ENCODE data around the gene CDH4. TPM values are rescaled to one million over a fixed set of nuclear protein-coding genes. Genes with fewer than 3 reads are reported as not detected.

CDH4 gene
- total RNA-seq, 1 experiment from 2014 or later = 25.0 TPM

DNA sequence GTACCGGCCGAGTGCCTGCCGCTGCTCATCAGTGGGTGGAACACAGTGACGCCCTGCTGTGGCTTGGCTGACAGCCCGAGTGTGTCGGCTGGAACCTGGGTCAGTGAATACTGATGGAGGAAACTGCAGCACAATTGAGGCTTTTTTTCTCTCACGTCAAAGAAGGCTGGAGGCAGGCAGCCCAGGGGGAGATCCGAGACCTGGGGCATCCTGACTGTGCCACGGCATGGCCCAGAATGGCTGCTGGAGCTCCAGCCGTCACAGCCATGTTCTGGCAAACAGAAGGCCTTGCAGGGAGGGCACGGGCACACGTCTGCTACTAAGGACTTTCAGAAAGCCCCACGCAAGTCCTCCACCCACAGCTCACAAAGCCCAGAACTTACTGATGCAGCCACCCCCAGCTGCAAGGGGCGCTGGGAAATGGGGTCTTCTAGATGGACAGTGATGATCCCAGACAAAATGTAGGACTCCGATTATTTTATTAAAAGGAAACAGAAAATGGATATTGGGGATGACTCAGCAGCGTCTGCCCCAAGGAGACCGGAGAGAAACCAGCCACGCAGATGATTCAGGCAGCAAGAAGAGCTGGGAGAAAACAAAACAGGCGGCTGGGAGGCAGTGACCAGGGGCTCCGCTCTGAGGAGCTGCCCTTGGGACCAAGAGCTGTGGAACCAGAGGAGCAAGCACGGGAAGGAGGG is 673.6 kb downstream of the CDH4 start:
- POLR2A ChIA-PET = interaction anchor here (1.1 kb wide), 1 partner anchor 9 kb away, joined by 3 read pairs; no protein-coding TSS in a partner anchor
- Mint-ChIP-seq H3K4me1 (ENCODE audit: insufficient read depth, unreplicated experiment) (peaks cover 9% of the 10 kb centered on the region), H3K4me3 (ENCODE audit: unreplicated experiment) (peak overlapping the region; percentile 41), H3K27me3 (ENCODE audit: insufficient read depth, unreplicated experiment) (no peaks in the 10 kb centered on the region), H3K36me3 (ENCODE audit: insufficient read depth, unreplicated experiment) (no peaks in the 10 kb centered on the region), H3K27ac (ENCODE audit: low read depth, unreplicated experiment) (no peak overlapping the region), H3K9me3 (ENCODE audit: unreplicated experiment) (no peaks in the 10 kb centered on the region)
- peak; percentile 72 for DNase-seq (ENCODE audit: unreplicated experiment)
- TF ChIP-seq, protein P1, sequence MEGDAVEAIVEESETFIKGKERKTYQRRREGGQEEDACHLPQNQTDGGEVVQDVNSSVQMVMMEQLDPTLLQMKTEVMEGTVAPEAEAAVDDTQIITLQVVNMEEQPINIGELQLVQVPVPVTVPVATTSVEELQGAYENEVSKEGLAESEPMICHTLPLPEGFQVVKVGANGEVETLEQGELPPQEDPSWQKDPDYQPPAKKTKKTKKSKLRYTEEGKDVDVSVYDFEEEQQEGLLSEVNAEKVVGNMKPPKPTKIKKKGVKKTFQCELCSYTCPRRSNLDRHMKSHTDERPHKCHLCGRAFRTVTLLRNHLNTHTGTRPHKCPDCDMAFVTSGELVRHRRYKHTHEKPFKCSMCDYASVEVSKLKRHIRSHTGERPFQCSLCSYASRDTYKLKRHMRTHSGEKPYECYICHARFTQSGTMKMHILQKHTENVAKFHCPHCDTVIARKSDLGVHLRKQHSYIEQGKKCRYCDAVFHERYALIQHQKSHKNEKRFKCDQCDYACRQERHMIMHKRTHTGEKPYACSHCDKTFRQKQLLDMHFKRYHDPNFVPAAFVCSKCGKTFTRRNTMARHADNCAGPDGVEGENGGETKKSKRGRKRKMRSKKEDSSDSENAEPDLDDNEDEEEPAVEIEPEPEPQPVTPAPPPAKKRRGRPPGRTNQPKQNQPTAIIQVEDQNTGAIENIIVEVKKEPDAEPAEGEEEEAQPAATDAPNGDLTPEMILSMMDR (IDR thresholded peaks at IDR 0.05; ENCODE audit: unreplicated experiment) = no peak
- CTCF ChIA-PET = interaction anchor here (0.6 kb wide), 3 partner anchors 168 to 1047 kb away, joined by 3 to 4 read pairs (median 4); no protein-coding TSS in a partner anchor
- intact Hi-C loops (cut with micrococcal nuclease) = no loop called here
- no TSS peak for BruUV-seq (replicated peaks)

DNA sequence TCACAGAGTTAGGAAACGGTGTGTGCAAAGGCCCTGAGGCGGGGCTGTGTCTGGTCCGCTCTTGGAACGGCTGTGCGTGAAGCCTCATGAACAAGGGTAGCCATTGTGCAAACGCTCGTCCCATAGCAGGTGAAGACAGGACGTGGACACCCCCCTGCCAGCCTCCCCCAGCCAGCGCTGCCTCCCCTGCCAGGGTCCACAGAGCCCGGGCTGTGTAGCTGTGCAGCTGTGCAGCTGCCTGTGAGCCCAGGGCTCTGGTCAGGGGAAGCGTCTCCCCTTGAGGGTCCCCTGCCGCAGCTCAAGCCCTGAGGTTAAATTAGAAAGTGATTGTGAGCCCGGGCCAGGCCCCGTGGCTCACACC is 674.2 kb downstream of the CDH4 start:
- Mint-ChIP-seq H3K4me1 (ENCODE audit: insufficient read depth, unreplicated experiment) (peaks cover 9% of the 10 kb centered on the region), H3K27me3 (ENCODE audit: insufficient read depth, unreplicated experiment) (no peaks in the 10 kb centered on the region), H3K36me3 (ENCODE audit: insufficient read depth, unreplicated experiment) (no peaks in the 10 kb centered on the region), H3K4me3 (ENCODE audit: unreplicated experiment) (no peak overlapping the region), H3K9me3 (ENCODE audit: unreplicated experiment) (no peaks in the 10 kb centered on the region), H3K27ac (ENCODE audit: low read depth, unreplicated experiment) (no peak overlapping the region)
- no peak for DNase-seq (ENCODE audit: unreplicated experiment)
- ChIA-PET CTCF (interaction anchor here (0.6 kb wide), 3 partner anchors 19 to 1046 kb away, joined by 3 to 4 read pairs (median 4); no protein-coding TSS in a partner anchor), POLR2A (interaction anchor here (0.5 to 1.1 kb wide), 2 partner anchors 9 to 36 kb away, joined by 3 read pairs; no protein-coding TSS in a partner anchor)
- intact Hi-C loops (cut with micrococcal nuclease) = no loop called here
- TF ChIP-seq, protein P1 (IDR thresholded peaks at IDR 0.05; ENCODE audit: unreplicated experiment) = no peak
- no TSS peak for BruUV-seq (replicated peaks)

DNA sequence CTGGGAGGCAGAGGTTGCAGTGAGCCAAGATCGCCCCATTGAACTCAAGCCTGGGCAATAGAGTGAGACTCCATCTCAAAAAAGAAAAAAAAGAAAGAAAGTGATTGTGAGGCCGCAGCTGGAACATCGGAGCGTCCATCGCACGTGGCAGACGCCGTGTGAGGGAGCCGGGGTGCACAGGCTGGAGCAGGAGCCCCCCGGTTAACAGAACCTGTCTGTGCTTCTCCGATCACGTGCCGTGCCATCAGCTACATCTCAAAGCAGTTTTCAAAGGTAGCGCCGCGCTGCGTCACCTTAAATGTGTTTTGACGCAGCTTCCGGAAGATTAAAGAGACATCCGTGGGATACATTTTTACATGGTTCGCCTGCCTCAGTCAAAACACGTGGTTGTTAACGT is 674.7 kb downstream of the CDH4 start:
- Mint-ChIP-seq H3K27me3 (ENCODE audit: insufficient read depth, unreplicated experiment) (no peaks in the 10 kb centered on the region), H3K36me3 (ENCODE audit: insufficient read depth, unreplicated experiment) (no peaks in the 10 kb centered on the region), H3K4me1 (ENCODE audit: insufficient read depth, unreplicated experiment) (peaks cover 9% of the 10 kb centered on the region), H3K27ac (ENCODE audit: low read depth, unreplicated experiment) (no peak overlapping the region), H3K4me3 (ENCODE audit: unreplicated experiment) (no peak overlapping the region), H3K9me3 (ENCODE audit: unreplicated experiment) (no peaks in the 10 kb centered on the region)
- CTCF ChIA-PET = interaction anchor here (0.6 kb wide), 2 partner anchors 19 to 31 kb away, joined by 3 to 4 read pairs; no protein-coding TSS in a partner anchor
- POLR2A ChIA-PET = interaction anchor here (0.5 kb wide), 1 partner anchor 36 kb away, joined by 3 read pairs; no protein-coding TSS in a partner anchor
- TF ChIP-seq, protein P1 (IDR thresholded peaks at IDR 0.05; ENCODE audit: unreplicated experiment) = no peak
- no peak for DNase-seq (ENCODE audit: unreplicated experiment)
- intact Hi-C loops (cut with micrococcal nuclease) = no loop called here
- BruUV-seq (replicated peaks) = no TSS peak

DNA sequence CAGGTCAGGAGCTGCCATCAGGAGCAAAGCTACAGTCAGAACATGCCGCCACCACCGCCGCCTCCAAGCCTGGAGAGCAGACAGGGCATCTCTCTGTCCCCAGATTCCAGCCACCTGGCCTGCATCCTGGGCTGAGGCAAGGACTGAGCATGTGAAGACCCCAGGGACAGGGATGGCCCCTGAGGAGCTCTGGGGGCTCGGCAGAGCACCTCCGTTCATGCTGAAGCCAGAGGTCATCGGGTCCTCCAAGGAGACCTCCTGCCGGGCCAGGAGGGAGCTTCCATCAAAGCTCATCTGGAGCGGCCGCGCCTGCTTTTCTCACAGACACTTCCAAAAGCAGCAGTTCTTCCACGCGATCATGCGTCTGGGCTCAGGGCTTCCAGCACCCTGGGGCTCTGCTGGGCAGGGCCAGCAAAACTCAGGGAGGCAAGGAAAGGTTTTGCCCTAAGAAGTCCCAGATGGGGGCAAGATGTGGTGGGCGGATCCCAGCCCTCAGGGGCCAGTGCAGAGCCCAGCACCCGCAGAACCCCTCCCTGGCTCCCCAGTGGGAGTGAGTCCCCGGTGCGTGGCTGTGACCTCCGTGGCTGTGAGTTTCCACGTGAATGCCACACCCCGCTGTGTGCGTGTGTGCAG is 675.2 kb downstream of the CDH4 start:
- CTCF ChIA-PET = interaction anchor here (0.6 kb wide), 2 partner anchors 32 to 850 kb away, joined by 3 read pairs; no protein-coding TSS in a partner anchor
- Mint-ChIP-seq H3K4me3 (ENCODE audit: unreplicated experiment) (no peak overlapping the region), H3K9me3 (ENCODE audit: unreplicated experiment) (no peaks in the 10 kb centered on the region), H3K27ac (ENCODE audit: low read depth, unreplicated experiment) (no peak overlapping the region), H3K36me3 (ENCODE audit: insufficient read depth, unreplicated experiment) (peaks cover 5% of the 10 kb centered on the region), H3K4me1 (ENCODE audit: insufficient read depth, unreplicated experiment) (peaks cover 9% of the 10 kb centered on the region), H3K27me3 (ENCODE audit: insufficient read depth, unreplicated experiment) (no peaks in the 10 kb centered on the region)
- BruUV-seq (replicated peaks) = no TSS peak
- no peak for DNase-seq (ENCODE audit: unreplicated experiment)
- TF ChIP-seq, protein P1 (IDR thresholded peaks at IDR 0.05; ENCODE audit: unreplicated experiment) = no peak
- intact Hi-C loops (cut with micrococcal nuclease) = no loop called here
- POLR2A ChIA-PET = interaction anchor here (0.6 kb wide), 1 partner anchor 1394 kb away, joined by 3 read pairs; no protein-coding TSS in a partner anchor

All from MCF 10A (cell line).